ENCODE data around the gene PRR19. TPM values are rescaled to one million over a fixed set of nuclear protein-coding genes. Genes with fewer than 3 reads are reported as not detected.

The PRR19 gene
- total and polyA plus RNA-seq, 10 of the 15 experiments (the other 5 are each of a cell fraction or from before 2014, with no cell fraction given), result 0.09 to 1.7 (median 0.73) TPM; not detected in 1

DNA sequence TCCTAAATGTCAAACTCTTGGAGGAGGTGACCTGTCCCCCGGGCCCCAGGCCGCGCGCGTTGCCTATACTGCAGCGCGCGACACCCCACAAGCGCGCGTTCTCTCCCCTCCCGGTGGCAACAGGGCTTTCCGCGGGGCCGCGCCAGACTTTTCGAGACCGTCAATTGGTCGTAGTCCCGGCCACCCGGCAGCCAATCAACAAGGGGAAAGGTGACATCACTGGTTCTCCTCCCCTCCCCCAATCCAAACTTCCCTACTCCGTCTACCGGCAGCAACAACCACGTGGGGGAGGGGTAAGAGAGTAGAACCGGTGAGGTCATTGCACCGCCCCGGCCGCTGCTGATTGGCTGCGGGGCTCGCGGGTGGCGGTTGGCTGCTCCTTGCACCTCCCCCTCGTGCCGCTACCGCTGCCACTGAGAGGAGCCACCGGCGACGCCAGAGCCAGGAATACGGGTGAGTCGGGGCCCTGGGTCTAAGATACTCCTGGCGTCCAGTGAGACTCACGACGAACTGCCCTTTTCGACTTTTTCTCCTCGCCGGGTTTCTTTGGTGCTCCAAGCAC lies 33.7 kb upstream of the PRR19 start (continued):
- TF ChIP-seq, protein P1, sequence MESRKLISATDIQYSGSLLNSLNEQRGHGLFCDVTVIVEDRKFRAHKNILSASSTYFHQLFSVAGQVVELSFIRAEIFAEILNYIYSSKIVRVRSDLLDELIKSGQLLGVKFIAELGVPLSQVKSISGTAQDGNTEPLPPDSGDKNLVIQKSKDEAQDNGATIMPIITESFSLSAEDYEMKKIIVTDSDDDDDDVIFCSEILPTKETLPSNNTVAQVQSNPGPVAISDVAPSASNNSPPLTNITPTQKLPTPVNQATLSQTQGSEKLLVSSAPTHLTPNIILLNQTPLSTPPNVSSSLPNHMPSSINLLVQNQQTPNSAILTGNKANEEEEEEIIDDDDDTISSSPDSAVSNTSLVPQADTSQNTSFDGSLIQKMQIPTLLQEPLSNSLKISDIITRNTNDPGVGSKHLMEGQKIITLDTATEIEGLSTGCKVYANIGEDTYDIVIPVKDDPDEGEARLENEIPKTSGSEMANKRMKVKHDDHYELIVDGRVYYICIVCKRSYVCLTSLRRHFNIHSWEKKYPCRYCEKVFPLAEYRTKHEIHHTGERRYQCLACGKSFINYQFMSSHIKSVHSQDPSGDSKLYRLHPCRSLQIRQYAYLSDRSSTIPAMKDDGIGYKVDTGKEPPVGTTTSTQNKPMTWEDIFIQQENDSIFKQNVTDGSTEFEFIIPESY (IDR thresholded peaks at IDR 0.05), result no peak
- TF ChIP-seq TCF7 (IDR thresholded peaks at IDR 0.05; ENCODE audit: borderline replicate concordance) (no peak), TCF12 (IDR thresholded peaks at IDR 0.05; ENCODE audit: low read depth, low read length) (peak; percentile 33; the same call in 1 of the 2 replicates)
- TF ChIP-seq, protein P2, sequence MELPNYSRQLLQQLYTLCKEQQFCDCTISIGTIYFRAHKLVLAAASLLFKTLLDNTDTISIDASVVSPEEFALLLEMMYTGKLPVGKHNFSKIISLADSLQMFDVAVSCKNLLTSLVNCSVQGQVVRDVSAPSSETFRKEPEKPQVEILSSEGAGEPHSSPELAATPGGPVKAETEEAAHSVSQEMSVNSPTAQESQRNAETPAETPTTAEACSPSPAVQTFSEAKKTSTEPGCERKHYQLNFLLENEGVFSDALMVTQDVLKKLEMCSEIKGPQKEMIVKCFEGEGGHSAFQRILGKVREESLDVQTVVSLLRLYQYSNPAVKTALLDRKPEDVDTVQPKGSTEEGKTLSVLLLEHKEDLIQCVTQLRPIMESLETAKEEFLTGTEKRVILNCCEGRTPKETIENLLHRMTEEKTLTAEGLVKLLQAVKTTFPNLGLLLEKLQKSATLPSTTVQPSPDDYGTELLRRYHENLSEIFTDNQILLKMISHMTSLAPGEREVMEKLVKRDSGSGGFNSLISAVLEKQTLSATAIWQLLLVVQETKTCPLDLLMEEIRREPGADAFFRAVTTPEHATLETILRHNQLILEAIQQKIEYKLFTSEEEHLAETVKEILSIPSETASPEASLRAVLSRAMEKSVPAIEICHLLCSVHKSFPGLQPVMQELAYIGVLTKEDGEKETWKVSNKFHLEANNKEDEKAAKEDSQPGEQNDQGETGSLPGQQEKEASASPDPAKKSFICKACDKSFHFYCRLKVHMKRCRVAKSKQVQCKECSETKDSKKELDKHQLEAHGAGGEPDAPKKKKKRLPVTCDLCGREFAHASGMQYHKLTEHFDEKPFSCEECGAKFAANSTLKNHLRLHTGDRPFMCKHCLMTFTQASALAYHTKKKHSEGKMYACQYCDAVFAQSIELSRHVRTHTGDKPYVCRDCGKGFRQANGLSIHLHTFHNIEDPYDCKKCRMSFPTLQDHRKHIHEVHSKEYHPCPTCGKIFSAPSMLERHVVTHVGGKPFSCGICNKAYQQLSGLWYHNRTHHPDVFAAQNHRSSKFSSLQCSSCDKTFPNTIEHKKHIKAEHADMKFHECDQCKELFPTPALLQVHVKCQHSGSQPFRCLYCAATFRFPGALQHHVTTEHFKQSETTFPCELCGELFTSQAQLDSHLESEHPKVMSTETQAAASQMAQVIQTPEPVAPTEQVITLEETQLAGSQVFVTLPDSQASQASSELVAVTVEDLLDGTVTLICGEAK (IDR thresholded peaks at IDR 0.05; ENCODE audit: borderline replicate concordance), result no peak

All from GM12878 (cell line).